H1 (cell line): Measurements from ENCODE around the gene LRCH1. TPM values are rescaled to one million over a fixed set of nuclear protein-coding genes. Genes with fewer than 3 reads are reported as not detected.

ENCODE experiments used
- CTCF ChIA-PET: fragments of 300-600 bp; sonication (Branson Sonifier 250); formaldehyde crosslinking; loops from one replicate; lab custom pipeline; 2021; ENCODE audit not compliant: partially characterized antibody; lab: Charles Lee
- POLR2A ChIA-PET: fragments of 300-600 bp; sonication (Branson Sonifier 250); formaldehyde crosslinking; loops from one replicate; lab custom pipeline; 2021; ENCODE audit warnings: inconsistent platforms; ENCODE audit not compliant: partially characterized antibody; lab: Charles Lee
- DNase-seq, 2 experiments: peaks; one replicate each; pipeline versions ENCODE4 v3.0.0 to v3.0.0-alpha.2; 2010 to 2022; ENCODE audit warnings: low spot score in 2 of 2, low read depth in 1 of 2, mixed read lengths in 1 of 2
- FAIRE-seq: peaks from 2 replicates; lab custom pipeline; 2011; peaks lifted over from hg19 to GRCh38; lab: Jason Lieb, UNC
- H2AFZ ChIP-seq: 2 replicates; pipeline ENCODE4 v1.8.1; 2012; ENCODE audit warnings: low read length, inconsistent platforms
- H2AK5ac ChIP-seq: 2 replicates; pipeline ENCODE4 v1.6.1; 2013; ENCODE audit warnings: low read depth, low read length
- H2BK120ac ChIP-seq: replicated peaks from 2 replicates; pipeline ENCODE3; 2013; ENCODE audit warnings: low read depth, low read length, inconsistent platforms
- H2BK12ac ChIP-seq: 2 replicates; pipeline ENCODE4 v1.6.1; 2013; ENCODE audit warnings: low read depth, low read length
- H2BK15ac ChIP-seq: 2 replicates; pipeline ENCODE4 v1.6.1; 2013; ENCODE audit warnings: low read length
- H2BK20ac ChIP-seq: 2 replicates; pipeline ENCODE4 v1.6.1; 2013; ENCODE audit warnings: low read length
- H2BK5ac ChIP-seq: 2 replicates; pipeline ENCODE4 v1.6.1; 2013; ENCODE audit warnings: low read depth, low read length
- H3K14ac ChIP-seq: 2 replicates; pipeline ENCODE4 v1.6.1; 2013; ENCODE audit warnings: inconsistent platforms; ENCODE audit not compliant: insufficient read length
- H3K18ac ChIP-seq: 2 replicates; pipeline ENCODE4 v1.6.1; 2013; ENCODE audit warnings: low read length; ENCODE audit errors: extremely low read depth
- H3K23ac ChIP-seq: 2 replicates; pipeline ENCODE4 v1.6.1; 2013; ENCODE audit warnings: inconsistent platforms; ENCODE audit not compliant: insufficient read length
- H3K23me2 ChIP-seq: 2 replicates; pipeline ENCODE4 v1.6.1; 2013; ENCODE audit warnings: low read depth, low read length
- H3K27ac ChIP-seq: 2 replicates; pipeline ENCODE4 v1.6.1; 2011; ENCODE audit warnings: low read depth, low read length, inconsistent platforms
- H3K27me3 ChIP-seq, 4 experiments: replicated peaks in 1 of 4; 1 replicate in 1 of 4; 2 replicates in 3 of 4; pipeline versions ENCODE4 v1.6.1 to v1.8.1; 2011 to 2013; ENCODE audit warnings: low read length in 3 of 4, mild to moderate bottlenecking in 3 of 4, inconsistent platforms in 2 of 4, mixed read lengths in 2 of 4, moderate library complexity in 1 of 4; ENCODE audit not compliant: control insufficient read depth in 3 of 4, insufficient read depth in 3 of 4; ENCODE audit errors: extremely low read depth in 1 of 4
- H3K36me3 ChIP-seq, 4 experiments: 2 replicates each; pipeline versions ENCODE4 v1.6.1 to v1.8.1; 2011 to 2013; ENCODE audit warnings: mild to moderate bottlenecking in 4 of 4, low read length in 3 of 4, moderate library complexity in 2 of 4, control low read depth in 1 of 4, inconsistent platforms in 1 of 4; ENCODE audit not compliant: insufficient read depth in 4 of 4, control insufficient read depth in 2 of 4
- H3K4ac ChIP-seq: replicated peaks from 2 replicates; pipeline ENCODE3; 2013; ENCODE audit warnings: low read length, low read depth, mixed read lengths, inconsistent platforms; ENCODE audit not compliant: insufficient read length
- H3K4me1 ChIP-seq, 4 experiments: replicated peaks in 1 of 4; 1 replicate in 1 of 4; 2 replicates in 3 of 4; pipeline versions ENCODE4 v1.6.1 to v1.8.1; 2011 to 2013; ENCODE audit warnings: low read length in 3 of 4, inconsistent platforms in 2 of 4, mixed read lengths in 1 of 4; ENCODE audit not compliant: insufficient read depth in 4 of 4, control insufficient read depth in 3 of 4
- H3K4me2 ChIP-seq, 2 experiments: 2 replicates each; pipeline versions ENCODE4 v1.6.1 to v1.8.1; 2011 to 2013; ENCODE audit warnings: low read depth in 2 of 2, low read length in 2 of 2, control low read depth in 1 of 2, inconsistent platforms in 1 of 2, mild to moderate bottlenecking in 1 of 2; ENCODE audit not compliant: insufficient read depth in 1 of 2
- H3K4me3 ChIP-seq, 4 experiments: fragments of 200-600, 300-600 bp in 1 of 4; sonication (generic), shearing (Covaris generic), sonication (Bioruptor Twin) in 1 of 4; 2 replicates each; pipeline versions ENCODE4 v1.5.1 to v1.8.1; 2011 to 2016; ENCODE audit warnings: low read length in 4 of 4, low read depth in 3 of 4, control low read depth in 2 of 4, inconsistent platforms in 2 of 4, mild to moderate bottlenecking in 2 of 4, mixed read lengths in 1 of 4, moderate library complexity in 1 of 4; ENCODE audit not compliant: insufficient read depth in 2 of 4; ENCODE audit errors: extremely low read depth in 1 of 4
- H3K56ac ChIP-seq: replicated peaks from 2 replicates; pipeline ENCODE3; 2013; ENCODE audit warnings: low read depth, mild to moderate bottlenecking, mixed read lengths, low read length, inconsistent platforms; ENCODE audit not compliant: insufficient read length
- H3K79me1 ChIP-seq: 2 replicates; pipeline ENCODE4 v1.6.1; 2013; ENCODE audit warnings: low read depth, low read length, control low read depth
- H3K79me2 ChIP-seq, 2 experiments: 2 replicates each; pipeline versions ENCODE4 v1.6.1 to v1.8.1; 2012 to 2013; ENCODE audit warnings: low read length in 2 of 2, mild to moderate bottlenecking in 2 of 2, inconsistent platforms in 1 of 2; ENCODE audit not compliant: insufficient read depth in 2 of 2, control insufficient read depth in 1 of 2
- H3K9ac ChIP-seq, 4 experiments: replicated peaks in 1 of 4; 1 replicate in 1 of 4; 2 replicates in 3 of 4; pipeline versions ENCODE4 v1.6.1 to v1.8.1; 2011 to 2013; ENCODE audit warnings: low read depth in 3 of 4, low read length in 3 of 4, control low read depth in 2 of 4, mild to moderate bottlenecking in 2 of 4, moderate library complexity in 2 of 4, inconsistent platforms in 1 of 4; ENCODE audit errors: extremely low read depth in 1 of 4
- H3K9me3 ChIP-seq, 2 experiments: 2 replicates each; pipeline versions ENCODE4 v1.6.1 to v1.8.1; 2012 to 2013; ENCODE audit warnings: mild to moderate bottlenecking in 2 of 2, moderate library complexity in 2 of 2, control low read depth in 1 of 2, inconsistent platforms in 1 of 2, low read depth in 1 of 2, low read length in 1 of 2, mixed read lengths in 1 of 2; ENCODE audit not compliant: insufficient read depth in 2 of 2
- H4K20me1 ChIP-seq, 2 experiments: replicated peaks in 1 of 2; 2 replicates each; pipeline versions ENCODE3 to v1.8.1; 2011 to 2013; ENCODE audit warnings: inconsistent platforms in 2 of 2, low read length in 2 of 2, mild to moderate bottlenecking in 1 of 2; ENCODE audit not compliant: insufficient read depth in 2 of 2, control insufficient read depth in 1 of 2
- H4K5ac ChIP-seq: 2 replicates; pipeline ENCODE4 v1.6.1; 2013; ENCODE audit warnings: low read length, low read depth, mixed read lengths, inconsistent platforms; ENCODE audit not compliant: insufficient read length
- H4K8ac ChIP-seq: 2 replicates; pipeline ENCODE4 v1.8.0; 2013; ENCODE audit warnings: mild to moderate bottlenecking, moderate library complexity, low read length, inconsistent platforms; ENCODE audit not compliant: insufficient read depth; ENCODE audit errors: extremely low read depth
- H4K91ac ChIP-seq: replicated peaks from 2 replicates; pipeline ENCODE3; 2013; ENCODE audit warnings: low read length, mixed read lengths, inconsistent platforms; ENCODE audit not compliant: insufficient read length
- CREB1 ChIP-seq: IDR thresholded peaks from 2 replicates; pipeline ENCODE4 v1.6.1; 2012; ENCODE audit warnings: inconsistent platforms
- CTBP2 ChIP-seq: IDR thresholded peaks from 2 replicates; pipeline ENCODE4 v1.7.0; 2011; ENCODE audit warnings: borderline replicate concordance, mild to moderate bottlenecking, moderate library complexity, mixed read lengths, low read length; ENCODE audit not compliant: insufficient read depth, insufficient read length
- GTF2F1 ChIP-seq: IDR thresholded peaks from 2 replicates; pipeline ENCODE4 v1.6.1; 2012; ENCODE audit warnings: low read depth, low read length, improper control_type of control experiment, borderline replicate concordance
- KDM5A ChIP-seq: fragments of 200-600 bp; IDR thresholded peaks from 2 replicates; pipeline ENCODE4 v1.7.1; 2012; ENCODE audit warnings: mild to moderate bottlenecking, low read length, inconsistent platforms, mixed read lengths
- MAX ChIP-seq: IDR thresholded peaks from 2 replicates; pipeline ENCODE4 v1.6.1; 2012; ENCODE audit warnings: inconsistent platforms
- RBBP5 ChIP-seq: IDR thresholded peaks from 2 replicates; pipeline ENCODE4 v1.7.1; 2012; ENCODE audit warnings: low read depth, mild to moderate bottlenecking, inconsistent platforms, low read length, moderate library complexity, borderline replicate concordance
- RFX5 ChIP-seq: IDR thresholded peaks from 2 replicates; pipeline ENCODE4 v1.6.1; 2011; ENCODE audit warnings: low read depth, low read length, improper control_type of control experiment, borderline replicate concordance
- RXRA ChIP-seq: IDR thresholded peaks from 2 replicates; pipeline ENCODE4 v1.6.1; 2011; ENCODE audit warnings: low read depth, mild to moderate bottlenecking, low read length, moderate library complexity; ENCODE audit not compliant: insufficient read depth
- SP1 ChIP-seq: IDR thresholded peaks from 2 replicates; pipeline ENCODE4 v1.6.1; 2011; ENCODE audit warnings: low read depth, low read length
- SRF ChIP-seq: IDR thresholded peaks from 2 replicates; pipeline ENCODE4 v1.6.1; 2011; ENCODE audit warnings: mild to moderate bottlenecking, low read depth, low read length, moderate library complexity
- TAF1 ChIP-seq: IDR thresholded peaks from 2 replicates; pipeline ENCODE4 v1.6.1; 2011; ENCODE audit warnings: mild to moderate bottlenecking, low read depth, low read length
- TBP ChIP-seq: IDR thresholded peaks from 2 replicates; pipeline ENCODE4 v1.6.1; 2011; ENCODE audit warnings: low read depth, low read length, improper control_type of control experiment
- TCF12 ChIP-seq: IDR thresholded peaks from 2 replicates; pipeline ENCODE4 v1.6.1; 2011; ENCODE audit warnings: low read depth, mild to moderate bottlenecking, low read length
- TEAD4 ChIP-seq: IDR thresholded peaks from 2 replicates; pipeline ENCODE4 v1.6.1; 2012; ENCODE audit warnings: low read depth, low read length, inconsistent platforms, mixed read lengths
- USF2 ChIP-seq: IDR thresholded peaks from 2 replicates; pipeline ENCODE4 v1.6.1; 2011; ENCODE audit warnings: low read length, improper control_type of control experiment
- WGBS, 2 experiments: shearing (Covaris generic) in 1 of 2; methylation state at CpG; one replicate each; pipeline versions ENCODE4 v1.1.6 to v1.1.7; 2013 to 2015; ENCODE audit warnings: low lambda C conversion rate in 2 of 2, mixed read lengths in 2 of 2, inconsistent platforms in 1 of 2, low coverage in 1 of 2, missing lambda C conversion rate in 1 of 2; ENCODE audit not compliant: insufficient replicate concordance in 2 of 2, insufficient coverage in 1 of 2, insufficient read length in 1 of 2; ENCODE audit errors: extremely low coverage in 1 of 2, missing lambda C conversion rate in 1 of 2; 5-methylcytosine and 5-hydroxymethylcytosine counted together
- polyA plus RNA-seq, 7 experiments: library from polyadenylated mRNA; depleted of rRNA in 3 of 7; stranded (reverse) in 5 of 7; unstranded in 2 of 7; fragments of >200 nt in 5 of 7; fragments of 200-250 nt in 2 of 7; gene quantifications; 1 replicate in 5 of 7; 2 replicates in 1 of 7; 4 replicates in 1 of 7; pipeline versions ENCODE4 v1.2.1 to v1.2.3, GENCODE V29; 2011 to 2013; ENCODE audit warnings: missing spikeins in 2 of 7, mixed read lengths in 2 of 7
- total RNA-seq: library from RNA; stranded (reverse); fragmentation: NEBNext Ultra II Directional; extraction: Animal tissue kit (Norgen Biotek cat#: 25700); gene quantifications from 2 replicates; pipeline ENCODE4 v1.2.1, GENCODE V29; 2021

The LRCH1 gene
- total and polyA plus RNA-seq, 2 of the 8 experiments (the other 6 are each of a cell fraction or from before 2014, with no cell fraction given) = 3.0 to 10.1 TPM

- CTCF ChIA-PET = interaction anchor here (2.2 kb wide), 1 partner anchor 19 kb away, joined by 11 read pairs; no protein-coding TSS in a partner anchor
- no peak for FAIRE-seq
- POLR2A ChIA-PET = no interaction called here
- no peak for TF ChIP-seq TAF1
- TF ChIP-seq TCF12 = no peak
- TF ChIP-seq CREB1 = no peak
- TF ChIP-seq TEAD4 = no peak
- TF ChIP-seq USF2 = no peak
- TF ChIP-seq GTF2F1 = no peak
- no peak for TF ChIP-seq MAX
- TF ChIP-seq SP1 = no peak
- no peak for TF ChIP-seq TBP
- TF ChIP-seq KDM5A = no peak
- no peak for TF ChIP-seq RXRA
- no peak for TF ChIP-seq SRF
- TF ChIP-seq RFX5 = no peak
- TF ChIP-seq RBBP5 = no peak
- TF ChIP-seq CTBP2 = no peak
Measured at GRCh38 chr13:46531953-46532352, 21.0 kb upstream of the LRCH1 start.

More at GRCh38 chr13:46531953-46532352, 21.0 kb upstream of the LRCH1 start:
- Histone ChIP-seq H4K91ac (no peak overlapping the region), H2BK12ac (no peak overlapping the region), H3K9me3 (no peaks in the 10 kb centered on the region), H3K9ac (no peak overlapping the region), H2BK5ac (no peak overlapping the region), H2AFZ (peak overlapping the region; percentile 56; the same call in 1 of the 2 replicates), H3K14ac (no peak overlapping the region), H4K20me1 (no peaks in the 10 kb centered on the region), H3K4me1 (no peaks in the 10 kb centered on the region), H3K18ac (no peak overlapping the region), H3K23me2 (no peaks in the 10 kb centered on the region), H3K27ac (no peak overlapping the region), H3K79me2 (no peaks in the 10 kb centered on the region), H3K36me3 (no peaks in the 10 kb centered on the region), H2BK15ac (no peak overlapping the region), H3K4ac (no peak overlapping the region), H3K23ac (no peak overlapping the region), H2BK20ac (no peak overlapping the region), H3K4me2 (no peak overlapping the region), H2BK120ac (no peak overlapping the region), H4K8ac (no peak overlapping the region), H3K79me1 (no peaks in the 10 kb centered on the region), H2AK5ac (no peak overlapping the region), H3K27me3 (no peaks in the 10 kb centered on the region), H3K56ac (no peak overlapping the region), H4K5ac (no peak overlapping the region), H3K4me3 (no peak overlapping the region)
- 86% methylated on average over 3 of the region's 3 CpGs; no CpG with 5 or more reads in 1 of the 2 experiments for WGBS, 2 experiments
- DNase-seq = no peak
